Neural cell (in vitro differentiated cells): Measurements from ENCODE around the gene FARP1. TPM values are rescaled to one million over a fixed set of nuclear protein-coding genes. Genes with fewer than 3 reads are reported as not detected.

Experiments used
- H2AFZ ChIP-seq: fragments of 200-600, 300-800 bp; sonication (generic), shearing (Covaris generic); 2 replicates; pipeline ENCODE4 v1.6.0; 2014; ENCODE audit warnings: low read depth, mild to moderate bottlenecking, antibody characterized with exemption, low read length, moderate library complexity
- H3F3A ChIP-seq: fragments of 200-600 bp; shearing (Covaris generic); 2 replicates; pipeline ENCODE4 v1.6.1; 2016; ENCODE audit warnings: mild to moderate bottlenecking, moderate library complexity, mixed read lengths, antibody characterized with exemption, low read length; ENCODE audit not compliant: insufficient read depth, poor library complexity, severe bottlenecking
- H3K27ac ChIP-seq: fragments of 200-600, 300-800 bp; sonication (generic), shearing (Covaris generic); 2 replicates; pipeline ENCODE4 v1.5.1; 2014; ENCODE audit warnings: mild to moderate bottlenecking, low read length, moderate library complexity
- H3K27me3 ChIP-seq: fragments of 300-800, 200-600 bp; sonication (generic), shearing (Covaris generic); 2 replicates; pipeline ENCODE4 v1.6.0; 2014; ENCODE audit warnings: mild to moderate bottlenecking, low read depth, low read length, moderate library complexity; ENCODE audit not compliant: insufficient read depth
- H3K36me3 ChIP-seq: fragments of 300-800, 200-600 bp; sonication (generic), shearing (Covaris generic); 2 replicates; pipeline ENCODE4 v1.5.1; 2014; ENCODE audit warnings: mild to moderate bottlenecking, antibody characterized with exemption, low read length, moderate library complexity; ENCODE audit not compliant: insufficient read depth
- H3K4me2 ChIP-seq: fragments of 300-800, 200-600 bp; sonication (generic), shearing (Covaris generic); 2 replicates; pipeline ENCODE4 v1.6.0; 2014; ENCODE audit warnings: mild to moderate bottlenecking, low read length
- H3K4me3 ChIP-seq: fragments of 300-800, 200-600 bp; sonication (generic), shearing (Covaris generic); 2 replicates; pipeline ENCODE4 v1.5.1; 2014; ENCODE audit warnings: mild to moderate bottlenecking, low read length, moderate library complexity
- H3K79me2 ChIP-seq: fragments of 200-600 bp; shearing (Covaris generic); replicated peaks from 2 replicates; pipeline ENCODE4 v1.6.0; 2014; ENCODE audit warnings: mild to moderate bottlenecking, low read length, moderate library complexity; ENCODE audit not compliant: insufficient read depth
- H3K9ac ChIP-seq: fragments of 300-800, 200-600 bp; sonication (generic), shearing (Covaris generic); 2 replicates; pipeline ENCODE4 v1.6.1; 2016; ENCODE audit warnings: mild to moderate bottlenecking, low read length, mixed read lengths
- H3K9me2 ChIP-seq: fragments of 200-600 bp; shearing (Covaris generic); 2 replicates; pipeline ENCODE4 v1.6.1; 2016; ENCODE audit warnings: mild to moderate bottlenecking, low read length, mixed read lengths; ENCODE audit not compliant: insufficient read depth
- H3K9me3 ChIP-seq: fragments of 200-600, 300-800 bp; sonication (generic), shearing (Covaris generic); 2 replicates; pipeline ENCODE4 v1.6.1; 2016; ENCODE audit warnings: mild to moderate bottlenecking, mixed run types, low read length, moderate library complexity, mixed read lengths
- H4K20me1 ChIP-seq: fragments of 200-600 bp; shearing (Covaris generic); 2 replicates; pipeline ENCODE4 v1.6.1; 2016; ENCODE audit warnings: mild to moderate bottlenecking, mixed run types; ENCODE audit not compliant: insufficient read depth
- EP300 ChIP-seq: fragments of 450-650 bp; conservative IDR thresholded peaks from 2 replicates; pipeline ENCODE4 v1.6.1; 2014; ENCODE audit warnings: antibody characterized with exemption, mild to moderate bottlenecking, moderate library complexity; ENCODE audit not compliant: poor library complexity, severe bottlenecking
- EZH2 ChIP-seq: fragments of 200-600, 300-800 bp; shearing (Covaris generic), sonication (generic); IDR thresholded peaks from 2 replicates; pipeline ENCODE4 v1.6.1; 2014; ENCODE audit warnings: antibody characterized with exemption, low read length, borderline replicate concordance, mild to moderate bottlenecking; ENCODE audit not compliant: insufficient read depth, poor library complexity, severe bottlenecking
- MXI1 ChIP-seq: fragments of 450-650 bp; conservative IDR thresholded peaks from 2 replicates; pipeline ENCODE4 v1.6.1; 2014; ENCODE audit warnings: antibody characterized with exemption, mild to moderate bottlenecking; ENCODE audit not compliant: poor library complexity, severe bottlenecking
- POLR2AphosphoS5 ChIP-seq: IDR thresholded peaks from 2 replicates; pipeline ENCODE4 v1.6.1; 2012
- RAD21 ChIP-seq: fragments of 450-650 bp; conservative IDR thresholded peaks from 2 replicates; pipeline ENCODE4 v1.6.1; 2014; ENCODE audit warnings: antibody characterized with exemption, mild to moderate bottlenecking, moderate library complexity
- SMC3 ChIP-seq: fragments of 450-650 bp; conservative IDR thresholded peaks from 2 replicates; pipeline ENCODE4 v1.6.1; 2014; ENCODE audit warnings: antibody characterized with exemption, mild to moderate bottlenecking, moderate library complexity; ENCODE audit not compliant: poor library complexity
- TAF1 ChIP-seq: IDR thresholded peaks from 2 replicates; pipeline ENCODE4 v1.6.1; 2012; ENCODE audit warnings: low read depth
- polyA plus RNA-seq: library from polyadenylated mRNA; depleted of rRNA; stranded (reverse); fragments of >200 nt; gene quantifications from 2 replicates; pipeline ENCODE4 v1.2.3, GENCODE V29; 2014
- TF ChIP-seq, protein P1 (sequence below): fragments of 450-650 bp; IDR thresholded peaks from 2 replicates; pipeline ENCODE4 v1.5.1; 2014; ENCODE audit warnings: antibody characterized with exemption, mild to moderate bottlenecking, moderate library complexity; ENCODE audit not compliant: poor library complexity, severe bottlenecking
- TF ChIP-seq, protein P2 (sequence below): IDR thresholded peaks from 2 replicates; pipeline ENCODE4 v1.6.1; 2012; ENCODE audit warnings: borderline replicate concordance

The FARP1 gene
- polyA plus RNA-seq, 1 donor from 2014 or later, result 19.7 TPM

DNA sequence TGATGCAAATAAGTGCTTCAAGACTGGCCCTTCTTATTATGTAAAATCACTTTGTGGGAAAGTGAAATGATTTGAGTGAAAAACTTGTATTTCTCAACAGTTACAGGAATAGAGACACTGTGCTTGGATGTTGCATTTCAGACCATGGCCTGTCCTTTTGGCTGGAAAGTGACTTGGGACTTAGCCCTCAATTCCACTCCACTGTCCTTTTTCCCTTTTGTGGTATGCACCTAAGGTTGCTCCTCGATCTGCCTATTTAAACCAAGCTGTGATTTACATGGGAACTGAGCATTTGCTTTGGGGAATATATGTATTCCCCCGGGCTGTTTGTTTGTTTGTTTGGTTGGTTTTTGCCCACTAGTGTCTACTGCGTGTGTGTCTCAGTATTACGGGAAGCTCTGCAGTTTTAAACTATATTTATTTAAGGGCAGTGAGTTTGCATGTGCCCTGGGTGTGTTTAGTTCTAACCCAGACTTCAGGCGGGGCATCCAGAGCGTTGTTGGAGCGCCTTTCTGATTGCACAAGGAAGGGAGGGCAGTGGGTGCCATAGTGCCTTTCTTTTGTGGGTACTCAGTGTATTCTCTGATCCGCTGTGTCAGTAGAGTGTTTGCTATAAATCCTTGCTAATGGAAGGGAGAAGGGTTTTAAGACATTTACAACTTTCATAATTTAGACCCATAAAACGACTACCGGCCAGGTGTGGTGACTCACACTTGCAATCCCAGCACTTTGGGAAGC lies 52.3 kb downstream of the FARP1 start:
- Histone ChIP-seq H3K27ac (no peak overlapping the region), H3K9me2 (no peaks in the 10 kb centered on the region), H3K9ac (no peak overlapping the region), H3K4me2 (no peak overlapping the region), H2AFZ (no peak overlapping the region), H4K20me1 (no peaks in the 10 kb centered on the region), H3K9me3 (peaks cover 4% of the 10 kb centered on the region), H3K79me2 (peaks cover 48% of the 10 kb centered on the region), H3K27me3 (no peaks in the 10 kb centered on the region), H3K4me3 (no peak overlapping the region), H3K36me3 (no peaks in the 10 kb centered on the region), H3F3A (no peaks in the 10 kb centered on the region)
- no peak for TF ChIP-seq EP300
- TF ChIP-seq SMC3, result no peak
- no peak for TF ChIP-seq EZH2
- no peak for TF ChIP-seq TAF1

DNA sequence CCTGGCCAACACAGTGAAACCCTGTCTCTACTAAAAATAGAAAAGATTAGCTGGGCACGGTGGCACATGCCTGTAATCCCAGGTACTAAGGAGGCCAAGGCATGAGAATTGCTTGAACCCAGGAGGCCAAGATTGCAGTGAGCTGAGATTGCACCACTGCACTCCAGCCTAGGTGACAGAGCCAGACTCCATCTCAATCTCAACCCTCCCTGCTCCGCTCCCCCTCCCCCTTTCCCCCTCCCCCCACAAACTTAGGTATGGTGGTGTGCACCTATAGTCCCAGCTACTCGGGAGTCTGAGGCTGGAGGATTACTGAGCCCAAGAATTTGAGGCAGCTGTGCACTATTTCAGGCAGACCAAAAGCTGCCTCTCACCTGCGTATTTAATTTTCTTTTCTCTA lies 55.8 kb downstream of the FARP1 start:
- no peak overlapping the region for H3K27ac ChIP-seq
- H3K4me2 ChIP-seq, result no peak overlapping the region
- H3K9me2 ChIP-seq, result no peaks in the 10 kb centered on the region
- peaks cover 8% of the 10 kb centered on the region for H3K9me3 ChIP-seq
- no peaks in the 10 kb centered on the region for H3F3A ChIP-seq
- TF ChIP-seq EP300 (no peak), EZH2 (no peak), POLR2AphosphoS5 (no peak), SMC3 (no peak), RAD21 (no peak), TAF1 (no peak), MXI1 (no peak)
- TF ChIP-seq, protein P1, sequence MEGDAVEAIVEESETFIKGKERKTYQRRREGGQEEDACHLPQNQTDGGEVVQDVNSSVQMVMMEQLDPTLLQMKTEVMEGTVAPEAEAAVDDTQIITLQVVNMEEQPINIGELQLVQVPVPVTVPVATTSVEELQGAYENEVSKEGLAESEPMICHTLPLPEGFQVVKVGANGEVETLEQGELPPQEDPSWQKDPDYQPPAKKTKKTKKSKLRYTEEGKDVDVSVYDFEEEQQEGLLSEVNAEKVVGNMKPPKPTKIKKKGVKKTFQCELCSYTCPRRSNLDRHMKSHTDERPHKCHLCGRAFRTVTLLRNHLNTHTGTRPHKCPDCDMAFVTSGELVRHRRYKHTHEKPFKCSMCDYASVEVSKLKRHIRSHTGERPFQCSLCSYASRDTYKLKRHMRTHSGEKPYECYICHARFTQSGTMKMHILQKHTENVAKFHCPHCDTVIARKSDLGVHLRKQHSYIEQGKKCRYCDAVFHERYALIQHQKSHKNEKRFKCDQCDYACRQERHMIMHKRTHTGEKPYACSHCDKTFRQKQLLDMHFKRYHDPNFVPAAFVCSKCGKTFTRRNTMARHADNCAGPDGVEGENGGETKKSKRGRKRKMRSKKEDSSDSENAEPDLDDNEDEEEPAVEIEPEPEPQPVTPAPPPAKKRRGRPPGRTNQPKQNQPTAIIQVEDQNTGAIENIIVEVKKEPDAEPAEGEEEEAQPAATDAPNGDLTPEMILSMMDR, result no peak
- TF ChIP-seq, protein P2, sequence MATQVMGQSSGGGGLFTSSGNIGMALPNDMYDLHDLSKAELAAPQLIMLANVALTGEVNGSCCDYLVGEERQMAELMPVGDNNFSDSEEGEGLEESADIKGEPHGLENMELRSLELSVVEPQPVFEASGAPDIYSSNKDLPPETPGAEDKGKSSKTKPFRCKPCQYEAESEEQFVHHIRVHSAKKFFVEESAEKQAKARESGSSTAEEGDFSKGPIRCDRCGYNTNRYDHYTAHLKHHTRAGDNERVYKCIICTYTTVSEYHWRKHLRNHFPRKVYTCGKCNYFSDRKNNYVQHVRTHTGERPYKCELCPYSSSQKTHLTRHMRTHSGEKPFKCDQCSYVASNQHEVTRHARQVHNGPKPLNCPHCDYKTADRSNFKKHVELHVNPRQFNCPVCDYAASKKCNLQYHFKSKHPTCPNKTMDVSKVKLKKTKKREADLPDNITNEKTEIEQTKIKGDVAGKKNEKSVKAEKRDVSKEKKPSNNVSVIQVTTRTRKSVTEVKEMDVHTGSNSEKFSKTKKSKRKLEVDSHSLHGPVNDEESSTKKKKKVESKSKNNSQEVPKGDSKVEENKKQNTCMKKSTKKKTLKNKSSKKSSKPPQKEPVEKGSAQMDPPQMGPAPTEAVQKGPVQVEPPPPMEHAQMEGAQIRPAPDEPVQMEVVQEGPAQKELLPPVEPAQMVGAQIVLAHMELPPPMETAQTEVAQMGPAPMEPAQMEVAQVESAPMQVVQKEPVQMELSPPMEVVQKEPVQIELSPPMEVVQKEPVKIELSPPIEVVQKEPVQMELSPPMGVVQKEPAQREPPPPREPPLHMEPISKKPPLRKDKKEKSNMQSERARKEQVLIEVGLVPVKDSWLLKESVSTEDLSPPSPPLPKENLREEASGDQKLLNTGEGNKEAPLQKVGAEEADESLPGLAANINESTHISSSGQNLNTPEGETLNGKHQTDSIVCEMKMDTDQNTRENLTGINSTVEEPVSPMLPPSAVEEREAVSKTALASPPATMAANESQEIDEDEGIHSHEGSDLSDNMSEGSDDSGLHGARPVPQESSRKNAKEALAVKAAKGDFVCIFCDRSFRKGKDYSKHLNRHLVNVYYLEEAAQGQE, result no peak
- H3K27me3 ChIP-seq, result no peaks in the 10 kb centered on the region
- H3K9ac ChIP-seq, result no peak overlapping the region
- no peak overlapping the region for H3K4me3 ChIP-seq
- peaks cover 55% of the 10 kb centered on the region for H3K79me2 ChIP-seq
- H3K36me3 ChIP-seq, result no peaks in the 10 kb centered on the region
- H2AFZ ChIP-seq, result no peak overlapping the region
- no peaks in the 10 kb centered on the region for H4K20me1 ChIP-seq
